ENCODE measurements around the gene PPP4R4. TPM values are rescaled to one million over a fixed set of nuclear protein-coding genes. Genes with fewer than 3 reads are reported as not detected.
"Not testable (repeated sequence)": the region's sequence is repeated elsewhere in the genome, so short reads cannot be mapped to it uniquely, and the experiment has no call there.

Gene PPP4R4
- total RNA-seq, 1 experiment from 2014 or later = 0.91 TPM

DNA sequence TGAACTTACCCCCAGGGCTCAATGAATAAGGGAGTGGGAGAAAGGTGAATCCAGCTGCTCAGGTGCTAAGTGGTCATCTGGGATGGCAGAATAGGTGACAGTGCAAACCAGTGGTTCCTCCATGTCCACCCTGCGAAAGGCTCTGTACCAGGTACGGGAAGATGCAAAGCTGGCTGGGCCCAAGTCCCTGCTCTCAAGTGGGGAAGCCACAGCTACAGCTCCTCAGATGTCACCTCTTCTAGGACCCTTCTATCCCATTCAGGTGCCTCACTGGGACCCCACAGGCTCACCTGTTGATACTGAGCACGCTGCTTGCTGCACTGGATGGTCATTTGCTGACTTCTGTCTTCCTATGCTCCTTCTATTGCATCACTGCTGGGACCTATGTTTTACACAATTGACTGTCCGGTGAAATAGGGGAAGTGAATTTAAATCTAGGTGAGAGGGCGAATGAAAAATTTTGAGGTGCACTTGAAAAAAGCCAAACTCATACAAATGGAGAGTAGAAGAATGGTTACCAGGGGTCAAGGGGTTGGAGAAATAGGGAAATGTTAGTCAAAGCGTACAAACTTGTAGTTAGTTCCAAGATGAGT is 20.3 kb upstream of the PPP4R4 start:
- DNase-seq (ENCODE audit: unreplicated experiment) = no peak
- Mint-ChIP-seq H3K9me3 (ENCODE audit: unreplicated experiment) (no peaks in the 10 kb centered on the region), H3K4me1 (ENCODE audit: insufficient read depth, unreplicated experiment) (no peaks in the 10 kb centered on the region), H3K27me3 (ENCODE audit: insufficient read depth, unreplicated experiment) (peaks cover 60% of the 10 kb centered on the region), H3K36me3 (ENCODE audit: insufficient read depth, unreplicated experiment) (no peaks in the 10 kb centered on the region), H3K4me3 (ENCODE audit: unreplicated experiment) (no peak overlapping the region), H3K27ac (ENCODE audit: low read depth, unreplicated experiment) (no peak overlapping the region)
- TF ChIP-seq, protein P1, sequence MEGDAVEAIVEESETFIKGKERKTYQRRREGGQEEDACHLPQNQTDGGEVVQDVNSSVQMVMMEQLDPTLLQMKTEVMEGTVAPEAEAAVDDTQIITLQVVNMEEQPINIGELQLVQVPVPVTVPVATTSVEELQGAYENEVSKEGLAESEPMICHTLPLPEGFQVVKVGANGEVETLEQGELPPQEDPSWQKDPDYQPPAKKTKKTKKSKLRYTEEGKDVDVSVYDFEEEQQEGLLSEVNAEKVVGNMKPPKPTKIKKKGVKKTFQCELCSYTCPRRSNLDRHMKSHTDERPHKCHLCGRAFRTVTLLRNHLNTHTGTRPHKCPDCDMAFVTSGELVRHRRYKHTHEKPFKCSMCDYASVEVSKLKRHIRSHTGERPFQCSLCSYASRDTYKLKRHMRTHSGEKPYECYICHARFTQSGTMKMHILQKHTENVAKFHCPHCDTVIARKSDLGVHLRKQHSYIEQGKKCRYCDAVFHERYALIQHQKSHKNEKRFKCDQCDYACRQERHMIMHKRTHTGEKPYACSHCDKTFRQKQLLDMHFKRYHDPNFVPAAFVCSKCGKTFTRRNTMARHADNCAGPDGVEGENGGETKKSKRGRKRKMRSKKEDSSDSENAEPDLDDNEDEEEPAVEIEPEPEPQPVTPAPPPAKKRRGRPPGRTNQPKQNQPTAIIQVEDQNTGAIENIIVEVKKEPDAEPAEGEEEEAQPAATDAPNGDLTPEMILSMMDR (IDR thresholded peaks at IDR 0.05; ENCODE audit: unreplicated experiment) = no peak
- POLR2A ChIA-PET = no interaction called here
- intact Hi-C loops (cut with micrococcal nuclease) = no loop called here
- CTCF ChIA-PET = interaction anchor here (0.5 to 0.7 kb wide), 2 partner anchors 29 to 1287 kb away, joined by 3 read pairs; no protein-coding TSS in a partner anchor
- BruUV-seq (replicated peaks) = no TSS peak

DNA sequence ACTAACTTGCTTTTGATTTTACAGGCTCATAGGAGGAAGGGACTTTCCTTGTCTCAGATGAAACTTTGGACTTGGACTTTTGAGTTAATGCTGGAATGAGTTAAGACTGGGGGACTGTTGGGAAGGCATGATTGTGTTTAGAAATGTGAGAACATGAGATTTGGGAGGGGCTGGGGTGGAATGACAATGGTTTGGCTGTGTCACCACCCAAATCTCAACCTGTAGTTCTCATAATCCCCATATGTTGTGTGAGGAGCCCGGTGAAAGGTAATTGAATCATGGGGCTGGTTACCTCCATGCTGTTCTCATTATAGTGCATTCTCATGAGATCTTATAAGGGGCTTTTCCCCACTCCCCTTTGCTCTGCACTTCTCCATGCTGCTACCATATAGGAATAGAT is 18.0 kb upstream of the PPP4R4 start:
- H3K4me1 Mint-ChIP-seq (ENCODE audit: insufficient read depth, unreplicated experiment); H3K27ac Mint-ChIP-seq (ENCODE audit: low read depth, unreplicated experiment); H3K36me3 Mint-ChIP-seq (ENCODE audit: insufficient read depth, unreplicated experiment); intact Hi-C loops (cut with micrococcal nuclease); CTCF ChIA-PET; H3K4me3 Mint-ChIP-seq (ENCODE audit: unreplicated experiment); DNase-seq (ENCODE audit: unreplicated experiment); BruUV-seq (replicated peaks); H3K9me3 Mint-ChIP-seq (ENCODE audit: unreplicated experiment); POLR2A ChIA-PET: not testable (repeated sequence)
- peaks cover 50% of the 10 kb centered on the region for H3K27me3 Mint-ChIP-seq (ENCODE audit: insufficient read depth, unreplicated experiment)

DNA sequence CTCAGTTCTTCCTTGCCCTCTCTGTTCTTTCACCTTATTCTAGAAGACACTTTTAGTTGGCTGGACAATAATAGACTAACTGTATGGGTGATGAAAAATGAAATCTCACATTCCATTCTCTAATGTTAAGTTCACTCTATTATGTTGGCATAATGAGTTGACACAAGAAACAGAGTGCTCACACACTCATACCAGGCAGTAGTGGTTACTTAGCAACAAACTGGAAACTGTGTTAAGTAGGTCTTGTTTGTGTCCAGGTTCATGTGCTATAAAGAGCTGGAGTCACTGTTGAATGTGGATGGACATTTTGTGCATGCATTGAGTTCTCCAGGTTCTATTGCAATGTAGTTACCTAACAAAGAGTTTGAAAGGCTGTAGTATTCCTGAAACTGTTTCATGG is 16.9 kb upstream of the PPP4R4 start:
- Mint-ChIP-seq H3K36me3 (ENCODE audit: insufficient read depth, unreplicated experiment) (no peaks in the 10 kb centered on the region), H3K9me3 (ENCODE audit: unreplicated experiment) (no peaks in the 10 kb centered on the region), H3K4me3 (ENCODE audit: unreplicated experiment) (no peak overlapping the region), H3K27ac (ENCODE audit: low read depth, unreplicated experiment) (no peak overlapping the region), H3K4me1 (ENCODE audit: insufficient read depth, unreplicated experiment) (no peaks in the 10 kb centered on the region), H3K27me3 (ENCODE audit: insufficient read depth, unreplicated experiment) (peaks cover 42% of the 10 kb centered on the region)
- no peak for DNase-seq (ENCODE audit: unreplicated experiment)
- TF ChIP-seq, protein P1 (IDR thresholded peaks at IDR 0.05; ENCODE audit: unreplicated experiment) = no peak
- CTCF ChIA-PET = interaction anchor here (1.1 kb wide), 1 partner anchor 15 kb away, joined by 4 read pairs; no protein-coding TSS in a partner anchor
- POLR2A ChIA-PET = interaction anchor here (1.9 kb wide), 1 partner anchor 28 kb away, joined by 4 read pairs; the partner anchor contains the start of gene IFI27L2
- intact Hi-C loops (cut with micrococcal nuclease) = no loop called here
- no TSS peak for BruUV-seq (replicated peaks)

DNA sequence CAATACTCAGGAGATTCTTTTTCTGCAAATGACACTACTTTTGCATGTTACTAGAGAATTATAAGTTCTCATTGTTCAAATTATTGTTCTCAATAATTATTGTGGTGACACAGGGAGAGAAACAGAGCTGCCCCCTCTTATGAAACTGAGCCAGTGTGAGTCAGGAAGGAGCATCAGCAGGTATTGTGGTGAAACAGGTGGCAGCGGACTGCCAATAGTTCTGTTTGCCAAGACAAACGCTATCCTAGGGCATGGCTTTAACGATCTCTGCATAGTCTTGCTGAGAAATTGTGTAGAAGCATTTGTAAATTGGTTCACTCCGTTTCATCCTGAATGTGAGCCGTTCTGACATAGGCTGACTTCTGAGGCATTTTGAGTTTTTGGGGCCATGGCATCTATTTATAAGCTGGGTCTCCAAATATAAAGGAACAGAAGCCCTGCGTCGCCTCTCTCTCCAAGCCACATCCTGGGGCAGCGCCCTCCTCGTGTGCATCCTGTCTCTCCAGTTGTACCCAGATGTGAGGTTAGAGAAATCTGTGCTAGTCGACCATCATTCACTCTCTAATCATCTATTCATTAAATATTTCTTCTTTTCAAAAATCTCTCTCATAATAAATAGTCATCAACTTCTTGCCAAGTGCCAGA is 15.8 kb upstream of the PPP4R4 start:
- no peaks in the 10 kb centered on the region for H3K36me3 Mint-ChIP-seq (ENCODE audit: insufficient read depth, unreplicated experiment)
- TF ChIP-seq, protein P1 (IDR thresholded peaks at IDR 0.05; ENCODE audit: unreplicated experiment) = no peak
- no TSS peak for BruUV-seq (replicated peaks)
- no peak overlapping the region for H3K27ac Mint-ChIP-seq (ENCODE audit: low read depth, unreplicated experiment)
- no peaks in the 10 kb centered on the region for H3K9me3 Mint-ChIP-seq (ENCODE audit: unreplicated experiment)
- DNase-seq (ENCODE audit: unreplicated experiment) = peak; percentile 49
- CTCF ChIA-PET = interaction anchor here (0.7 to 1.2 kb wide), 4 partner anchors 17 to 514 kb away, joined by 3 to 4 read pairs (median 4); no protein-coding TSS in a partner anchor
- H3K4me3 Mint-ChIP-seq (ENCODE audit: unreplicated experiment) = no peak overlapping the region
- intact Hi-C loops (cut with micrococcal nuclease) = no loop called here
- POLR2A ChIA-PET = interaction anchor here (0.6 to 1.9 kb wide), 4 partner anchors 11 to 93 kb away, joined by 3 to 4 read pairs (median 3); partner anchors contain the start of gene IFI27L2
- H3K4me1 Mint-ChIP-seq (ENCODE audit: insufficient read depth, unreplicated experiment) = no peaks in the 10 kb centered on the region
- peaks cover 36% of the 10 kb centered on the region for H3K27me3 Mint-ChIP-seq (ENCODE audit: insufficient read depth, unreplicated experiment)

All from MCF 10A (cell line).